K562 (cell line): Measurements from ENCODE around the gene PAN2. TPM values are rescaled to one million over a fixed set of nuclear protein-coding genes. Genes with fewer than 3 reads are reported as not detected.

Source experiments
- ATF1 ChIP-seq, 2 experiments: fragments of 450-650 bp in 1 of 2; IDR thresholded peaks; 2 replicates each; pipeline ENCODE4 v1.6.1; 2016; ENCODE audit warnings: missing compliant biosample characterization in 1 of 2, missing genetic modification characterization in 1 of 2
- ATF7 ChIP-seq: fragments of 450-650 bp; IDR thresholded peaks from 2 replicates; pipeline ENCODE4 v1.7.1; 2014; ENCODE audit warnings: mild to moderate bottlenecking, moderate library complexity
- BRD9 ChIP-seq: fragments of 450-650 bp; IDR thresholded peaks from 2 replicates; pipeline ENCODE4 v1.6.1; 2018; ENCODE audit warnings: low read depth; ENCODE audit not compliant: partially characterized antibody
- CCNT2 ChIP-seq: IDR thresholded peaks from 2 replicates; pipeline ENCODE4 v1.6.1; 2011; ENCODE audit warnings: borderline replicate concordance, low read depth, mild to moderate bottlenecking, moderate library complexity, mixed read lengths, low read length; ENCODE audit not compliant: insufficient read length; ENCODE audit errors: extremely low read depth
- KLF16 ChIP-seq: IDR thresholded peaks from 2 replicates; pipeline ENCODE4 v1.6.1; 2016; ENCODE audit warnings: antibody characterized with exemption
- MAFG ChIP-seq: fragments of 450-650 bp; conservative IDR thresholded peaks from 2 replicates; pipeline ENCODE4 v1.6.1; 2016; ENCODE audit warnings: missing genetic modification characterization, missing compliant biosample characterization
- MTA1 ChIP-seq: fragments of 450-650 bp; IDR thresholded peaks from 2 replicates; pipeline ENCODE4 v1.6.1; 2017; ENCODE audit warnings: borderline replicate concordance
- POLR2G ChIP-seq: fragments of 200-400 bp; formaldehyde crosslinking; IDR thresholded peaks from 2 replicates; pipeline ENCODE4 v1.6.1; 2017; ENCODE audit warnings: low read depth, mild to moderate bottlenecking, antibody characterized with exemption, low read length, moderate library complexity
- SIN3A ChIP-seq, 2 experiments: fragments of 150-350 bp in 1 of 2; IDR thresholded peaks; 2 replicates each; pipeline ENCODE4 v1.6.1; 2011 to 2016; ENCODE audit warnings: borderline replicate concordance in 2 of 2, low read depth in 2 of 2, low read length in 2 of 2, mild to moderate bottlenecking in 2 of 2, moderate library complexity in 2 of 2; ENCODE audit not compliant: control insufficient read depth in 1 of 2
- TAF1 ChIP-seq: IDR thresholded peaks from 2 replicates; pipeline ENCODE4 v1.6.1; 2011; ENCODE audit warnings: mild to moderate bottlenecking, low read length, moderate library complexity; ENCODE audit not compliant: insufficient read depth, control insufficient read depth, severe bottlenecking; ENCODE audit errors: extremely low read depth
- TEAD1 ChIP-seq, 2 experiments: fragments of 450-650 bp in 1 of 2; sonication (generic) in 1 of 2; formaldehyde crosslinking; IDR thresholded peaks; 2 replicates each; pipeline versions ENCODE4 v1.4.0 to v1.8.0; 2020 to 2022; ENCODE audit warnings: mild to moderate bottlenecking in 2 of 2, missing genetic modification reagents in 1 of 2
- ZMIZ1 ChIP-seq, 2 experiments: fragments of 150-350 bp in 1 of 2; IDR thresholded peaks; 2 replicates each; pipeline ENCODE4 v1.6.1; 2012 to 2016; ENCODE audit warnings: low read depth in 2 of 2, low read length in 2 of 2, mild to moderate bottlenecking in 1 of 2, moderate library complexity in 1 of 2
- ZNF184 ChIP-seq: sonication (generic); formaldehyde crosslinking; IDR thresholded peaks from 2 replicates; pipeline ENCODE4 v1.5.0; 2020; ENCODE audit warnings: missing genetic modification reagents
- polyA plus RNA-seq, 8 experiments: library from polyadenylated mRNA; depleted of rRNA in 4 of 8; stranded (reverse) in 5 of 8; unstranded in 3 of 8; fragments of >200 nt; fragmentation: Nextera tagmentation in 2 of 8; fragmentation: Illumina TruSeq in 1 of 8; extraction: Ambion mirVana in 2 of 8; extraction: Trizol in 1 of 8; gene quantifications; 2 replicates each; pipeline versions ENCODE4 v1.2.1 to v1.2.3, GENCODE V29; 2011 to 2014; ENCODE audit warnings: inconsistent platforms in 1 of 8, missing spikeins in 1 of 8
- total RNA-seq, 7 experiments: library from RNA; depleted of rRNA in 6 of 7; stranded (reverse); fragments of >200 nt in 6 of 7; fragmentation: Illumina TruSeq in 2 of 7; extraction: Trizol in 2 of 7; gene quantifications; 2 replicates each; pipeline versions ENCODE4 v1.2.1 to v1.2.3, GENCODE V29; 2011 to 2021; ENCODE audit warnings: low replicate concordance in 1 of 7
- TF ChIP-seq, protein P1 (sequence below): sonication (generic); formaldehyde crosslinking; IDR thresholded peaks from 2 replicates; pipeline ENCODE4 v1.4.0; 2020; ENCODE audit warnings: mild to moderate bottlenecking, missing genetic modification reagents
- TF ChIP-seq, protein P2 (sequence below): fragments of 450-650 bp; formaldehyde crosslinking; IDR thresholded peaks from 2 replicates; pipeline ENCODE4 v1.4.0; 2020; ENCODE audit warnings: mild to moderate bottlenecking, mixed read lengths
- TF ChIP-seq, protein P3 (sequence below), 2 experiments: fragments of 450-650 bp; IDR thresholded peaks; 2 replicates each; pipeline ENCODE4 v1.6.1; 2016

PAN2 gene
- total and polyA plus RNA-seq, 9 of the 15 experiments (the other 6 are each of a cell fraction or from before 2014, with no cell fraction given) = 15.0 to 66.1 (median 25.9) TPM

- TF ChIP-seq, protein P1, sequence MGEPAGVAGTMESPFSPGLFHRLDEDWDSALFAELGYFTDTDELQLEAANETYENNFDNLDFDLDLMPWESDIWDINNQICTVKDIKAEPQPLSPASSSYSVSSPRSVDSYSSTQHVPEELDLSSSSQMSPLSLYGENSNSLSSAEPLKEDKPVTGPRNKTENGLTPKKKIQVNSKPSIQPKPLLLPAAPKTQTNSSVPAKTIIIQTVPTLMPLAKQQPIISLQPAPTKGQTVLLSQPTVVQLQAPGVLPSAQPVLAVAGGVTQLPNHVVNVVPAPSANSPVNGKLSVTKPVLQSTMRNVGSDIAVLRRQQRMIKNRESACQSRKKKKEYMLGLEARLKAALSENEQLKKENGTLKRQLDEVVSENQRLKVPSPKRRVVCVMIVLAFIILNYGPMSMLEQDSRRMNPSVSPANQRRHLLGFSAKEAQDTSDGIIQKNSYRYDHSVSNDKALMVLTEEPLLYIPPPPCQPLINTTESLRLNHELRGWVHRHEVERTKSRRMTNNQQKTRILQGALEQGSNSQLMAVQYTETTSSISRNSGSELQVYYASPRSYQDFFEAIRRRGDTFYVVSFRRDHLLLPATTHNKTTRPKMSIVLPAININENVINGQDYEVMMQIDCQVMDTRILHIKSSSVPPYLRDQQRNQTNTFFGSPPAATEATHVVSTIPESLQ (CRISPR knock-in tag) = peak; percentile 48; the same call in 1 of the 2 replicates
- TF ChIP-seq ZNF184 (CRISPR knock-in tag) (no peak), KLF16 (peak; percentile 61; the same call in 1 of the 2 replicates), MTA1 (no peak; the same call in 1 of the 2 replicates), POLR2G (peak; percentile 94), TAF1 (peak; percentile 81), SIN3A (IDR thresholded peaks at IDR 0.05; ENCODE audit: borderline replicate concordance in 2 of 2, control insufficient read depth in 1 of 2, low read depth in 2 of 2, low read length in 2 of 2) (peak in 1 of 2 experiments; percentile 66; a peak in 1 of 4 replicates), ATF7 (peak; percentile 96), BRD9 (peak; percentile 46), ZMIZ1 (IDR thresholded peaks at IDR 0.05; ENCODE audit: low read depth in 2 of 2, low read length in 2 of 2) (peak in 1 of 2 experiments; percentile 46; a peak in 1 of 4 replicates), TEAD1 (CRISPR knock-in tag; IDR thresholded peaks at IDR 0.05) (peak; percentile 48 to 77; a peak in 3 of 4 replicates), CCNT2 (peak; percentile 49), ATF1 (CRISPR knock-in tag; IDR thresholded peaks at IDR 0.05) (0 out of 2 replicates have a peak, but pooled peaks have one; percentile 39), ATF1 (tag; IDR thresholded peaks at IDR 0.05) (peak; percentile 97), MAFG (tag) (no peak)
- TF ChIP-seq, protein P2, sequence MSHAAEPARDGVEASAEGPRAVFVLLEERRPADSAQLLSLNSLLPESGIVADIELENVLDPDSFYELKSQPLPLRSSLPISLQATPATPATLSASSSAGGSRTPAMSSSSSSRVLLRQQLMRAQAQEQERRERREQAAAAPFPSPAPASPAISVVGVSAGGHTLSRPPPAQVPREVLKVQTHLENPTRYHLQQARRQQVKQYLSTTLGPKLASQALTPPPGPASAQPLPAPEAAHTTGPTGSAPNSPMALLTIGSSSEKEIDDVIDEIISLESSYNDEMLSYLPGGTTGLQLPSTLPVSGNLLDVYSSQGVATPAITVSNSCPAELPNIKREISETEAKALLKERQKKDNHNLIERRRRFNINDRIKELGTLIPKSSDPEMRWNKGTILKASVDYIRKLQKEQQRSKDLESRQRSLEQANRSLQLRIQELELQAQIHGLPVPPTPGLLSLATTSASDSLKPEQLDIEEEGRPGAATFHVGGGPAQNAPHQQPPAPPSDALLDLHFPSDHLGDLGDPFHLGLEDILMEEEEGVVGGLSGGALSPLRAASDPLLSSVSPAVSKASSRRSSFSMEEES (CRISPR knock-in tag) = no peak
- TF ChIP-seq, protein P3, sequence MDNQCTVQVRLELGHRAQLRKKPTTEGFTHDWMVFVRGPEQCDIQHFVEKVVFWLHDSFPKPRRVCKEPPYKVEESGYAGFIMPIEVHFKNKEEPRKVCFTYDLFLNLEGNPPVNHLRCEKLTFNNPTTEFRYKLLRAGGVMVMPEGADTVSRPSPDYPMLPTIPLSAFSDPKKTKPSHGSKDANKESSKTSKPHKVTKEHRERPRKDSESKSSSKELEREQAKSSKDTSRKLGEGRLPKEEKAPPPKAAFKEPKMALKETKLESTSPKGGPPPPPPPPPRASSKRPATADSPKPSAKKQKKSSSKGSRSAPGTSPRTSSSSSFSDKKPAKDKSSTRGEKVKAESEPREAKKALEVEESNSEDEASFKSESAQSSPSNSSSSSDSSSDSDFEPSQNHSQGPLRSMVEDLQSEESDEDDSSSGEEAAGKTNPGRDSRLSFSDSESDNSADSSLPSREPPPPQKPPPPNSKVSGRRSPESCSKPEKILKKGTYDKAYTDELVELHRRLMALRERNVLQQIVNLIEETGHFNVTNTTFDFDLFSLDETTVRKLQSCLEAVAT (IDR thresholded peaks at IDR 0.05) = peak; percentile 63 to 74
These were observed at the start of gene PAN2 (continued) for GRCh38 chr12:56333679-56334489.
